Endothelial cell (in vitro differentiated cells): Measurements from ENCODE around the gene HLA-DOB. TPM values are rescaled to one million over a fixed set of nuclear protein-coding genes. Genes with fewer than 3 reads are reported as not detected.
"Not testable (repeated sequence)": the region's sequence is repeated elsewhere in the genome, so short reads cannot be mapped to it uniquely, and the experiment has no call there.

Experiments used
- DNase-seq: peaks from one replicate; pipeline ENCODE4 v3.0.0; 2021; ENCODE audit warnings: low spot score
- H3K27ac Mint-ChIP-seq: one replicate; pipeline ENCODE4 v1.8.0; 2021; ENCODE audit warnings: mixed read lengths, inconsistent platforms; ENCODE audit not compliant: unreplicated experiment
- H3K27me3 Mint-ChIP-seq: one replicate; pipeline ENCODE4 v1.8.0; 2021; ENCODE audit warnings: mild to moderate bottlenecking, moderate library complexity, mixed read lengths, inconsistent platforms; ENCODE audit not compliant: unreplicated experiment
- H3K36me3 Mint-ChIP-seq: one replicate; pipeline ENCODE4 v1.8.0; 2021; ENCODE audit warnings: mild to moderate bottlenecking, low read depth, mixed read lengths, inconsistent platforms; ENCODE audit not compliant: unreplicated experiment
- H3K4me1 Mint-ChIP-seq: one replicate; pipeline ENCODE4 v1.8.0; 2021; ENCODE audit warnings: mild to moderate bottlenecking, mixed read lengths, inconsistent platforms; ENCODE audit not compliant: unreplicated experiment
- H3K4me3 Mint-ChIP-seq: one replicate; pipeline ENCODE4 v1.8.0; 2021; ENCODE audit warnings: mild to moderate bottlenecking, mixed read lengths, inconsistent platforms; ENCODE audit not compliant: unreplicated experiment
- H3K9me3 Mint-ChIP-seq: one replicate; pipeline ENCODE4 v1.8.0; 2021; ENCODE audit warnings: mixed read lengths, inconsistent platforms; ENCODE audit not compliant: unreplicated experiment
- total RNA-seq: library from RNA; stranded (reverse); fragmentation: NEBNext Ultra II Directional; extraction: Animal tissue kit (Norgen Biotek cat#: 25700); gene quantifications from one replicate; pipeline ENCODE4 v1.2.1, GENCODE V29; 2021; ENCODE audit not compliant: unreplicated experiment
- TF ChIP-seq, protein P1 (sequence below): fragments of 200-600 bp; sonication (generic); IDR thresholded peaks from one replicate; pipeline ENCODE4 v1.5.0; 2021; ENCODE audit warnings: antibody characterized with exemption; ENCODE audit not compliant: unreplicated experiment

HLA-DOB gene
- total RNA-seq, 1 donor from 2014 or later = not detected

DNA sequence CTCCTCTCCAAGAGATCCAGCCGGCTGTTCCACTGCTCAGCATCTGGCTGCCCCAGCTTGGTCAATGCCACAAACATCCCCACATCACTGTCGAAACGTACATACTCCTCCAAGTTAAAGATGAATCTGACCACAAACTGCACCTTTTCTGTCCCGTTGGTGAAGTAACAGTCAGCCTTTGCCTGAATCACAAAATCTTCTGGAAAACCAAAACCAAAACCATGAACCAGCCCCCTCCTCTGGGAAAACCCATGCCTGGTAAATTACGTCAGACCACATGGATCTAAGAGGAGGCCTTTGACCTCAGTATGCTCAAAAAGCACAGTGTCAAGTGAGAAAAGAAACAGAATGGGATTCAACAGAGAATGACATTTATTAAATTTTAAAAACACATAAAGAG is 1.7 kb downstream of the HLA-DOB start:
- Mint-ChIP-seq H3K27me3 (peaks cover 1% of the 10 kb centered on the region), H3K36me3 (no peaks in the 10 kb centered on the region), H3K4me3 (no peak overlapping the region), H3K4me1 (no peaks in the 10 kb centered on the region), H3K27ac (peak overlapping the region; percentile 39), H3K9me3 (no peaks in the 10 kb centered on the region)
- no peak for DNase-seq
- TF ChIP-seq, protein P1, sequence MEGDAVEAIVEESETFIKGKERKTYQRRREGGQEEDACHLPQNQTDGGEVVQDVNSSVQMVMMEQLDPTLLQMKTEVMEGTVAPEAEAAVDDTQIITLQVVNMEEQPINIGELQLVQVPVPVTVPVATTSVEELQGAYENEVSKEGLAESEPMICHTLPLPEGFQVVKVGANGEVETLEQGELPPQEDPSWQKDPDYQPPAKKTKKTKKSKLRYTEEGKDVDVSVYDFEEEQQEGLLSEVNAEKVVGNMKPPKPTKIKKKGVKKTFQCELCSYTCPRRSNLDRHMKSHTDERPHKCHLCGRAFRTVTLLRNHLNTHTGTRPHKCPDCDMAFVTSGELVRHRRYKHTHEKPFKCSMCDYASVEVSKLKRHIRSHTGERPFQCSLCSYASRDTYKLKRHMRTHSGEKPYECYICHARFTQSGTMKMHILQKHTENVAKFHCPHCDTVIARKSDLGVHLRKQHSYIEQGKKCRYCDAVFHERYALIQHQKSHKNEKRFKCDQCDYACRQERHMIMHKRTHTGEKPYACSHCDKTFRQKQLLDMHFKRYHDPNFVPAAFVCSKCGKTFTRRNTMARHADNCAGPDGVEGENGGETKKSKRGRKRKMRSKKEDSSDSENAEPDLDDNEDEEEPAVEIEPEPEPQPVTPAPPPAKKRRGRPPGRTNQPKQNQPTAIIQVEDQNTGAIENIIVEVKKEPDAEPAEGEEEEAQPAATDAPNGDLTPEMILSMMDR = no peak

- peaks cover 1% of the 10 kb centered on the region for H3K27me3 Mint-ChIP-seq
- no peak for DNase-seq
- no peaks in the 10 kb centered on the region for H3K4me1 Mint-ChIP-seq
- no peaks in the 10 kb centered on the region for H3K9me3 Mint-ChIP-seq
- H3K4me3 Mint-ChIP-seq = no peak overlapping the region
- H3K36me3 Mint-ChIP-seq = no peaks in the 10 kb centered on the region
- TF ChIP-seq, protein P1 = no peak
- H3K27ac Mint-ChIP-seq = no peak overlapping the region
These were observed 2.7 kb downstream of the HLA-DOB start for GRCh38 chr6:32814145-32814544.

- Mint-ChIP-seq H3K9me3 (no peaks in the 10 kb centered on the region), H3K36me3 (no peaks in the 10 kb centered on the region), H3K4me3 (no peak overlapping the region), H3K4me1 (no peaks in the 10 kb centered on the region), H3K27me3 (no peaks in the 10 kb centered on the region), H3K27ac (no peak overlapping the region)
- DNase-seq = no peak
- TF ChIP-seq, protein P1 = no peak
These were observed 7.6 kb downstream of the HLA-DOB start for GRCh38 chr6:32809171-32809570.

DNA sequence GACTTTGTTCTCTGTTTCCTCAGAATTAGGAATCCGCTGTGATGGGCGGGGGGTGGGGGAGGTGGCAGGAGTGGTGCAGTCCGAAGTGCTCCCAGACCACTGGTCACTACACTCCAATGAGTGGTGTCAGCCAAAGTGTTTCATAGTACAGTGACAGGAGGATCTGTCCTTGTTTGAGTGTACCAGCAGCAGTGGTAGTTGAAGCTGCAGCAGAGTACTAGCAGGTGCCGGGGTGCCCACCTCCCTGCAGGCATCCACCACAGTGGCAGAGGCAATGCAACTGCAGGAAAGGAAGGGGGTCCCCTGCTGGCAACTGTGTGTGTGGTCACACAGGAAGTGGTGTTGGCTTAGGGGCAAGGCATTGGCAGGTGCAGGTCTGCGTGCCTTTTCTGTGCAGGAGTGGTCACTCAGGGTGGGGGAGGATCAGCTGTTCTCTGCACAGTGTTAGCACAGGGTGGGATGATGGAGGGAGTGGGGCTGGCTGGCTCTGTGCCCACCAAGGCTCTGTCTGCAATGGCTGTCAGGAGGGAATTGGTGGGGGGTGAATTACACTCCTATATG is 9.7 kb downstream of the HLA-DOB start:
- Mint-ChIP-seq H3K36me3 (no peaks in the 10 kb centered on the region), H3K27ac (no peak overlapping the region), H3K9me3 (no peaks in the 10 kb centered on the region), H3K4me3 (no peak overlapping the region), H3K27me3 (no peaks in the 10 kb centered on the region), H3K4me1 (no peaks in the 10 kb centered on the region)
- TF ChIP-seq, protein P1 = no peak
- no peak for DNase-seq

DNA sequence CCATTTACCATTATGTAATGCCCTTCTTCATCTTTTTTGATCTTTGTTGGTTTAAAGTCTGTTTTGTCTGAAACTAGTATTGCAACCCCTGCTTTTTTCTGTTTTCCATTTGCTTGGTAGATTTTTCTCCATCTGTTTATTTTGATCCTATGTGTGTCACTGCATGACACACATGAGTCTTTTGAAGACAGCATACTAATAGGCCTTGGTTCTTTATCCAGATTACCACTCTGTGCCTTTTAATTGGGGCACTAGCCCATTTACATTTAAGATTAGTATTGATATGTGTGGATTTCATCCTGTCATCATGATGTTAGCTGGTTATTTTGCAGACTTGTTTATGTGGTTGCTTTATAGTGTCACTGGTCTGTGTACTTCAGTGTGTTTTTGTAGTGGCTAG is 11.4 kb downstream of the HLA-DOB start:
- H3K9me3 Mint-ChIP-seq = not testable (repeated sequence)

GRCh38 chr6:32803416-32803815 is 13.4 kb downstream of the HLA-DOB start:
- DNase-seq = no peak
- no peak overlapping the region for H3K4me3 Mint-ChIP-seq
- no peaks in the 10 kb centered on the region for H3K27me3 Mint-ChIP-seq
- no peaks in the 10 kb centered on the region for H3K4me1 Mint-ChIP-seq
- no peak overlapping the region for H3K27ac Mint-ChIP-seq
- TF ChIP-seq, protein P1 = no peak
- peaks cover 6% of the 10 kb centered on the region for H3K36me3 Mint-ChIP-seq
- peaks cover 2% of the 10 kb centered on the region for H3K9me3 Mint-ChIP-seq

More for the DNA sequence above, 11.4 kb downstream of the HLA-DOB start:
- not testable (repeated sequence) for H3K4me3 Mint-ChIP-seq, H3K27me3 Mint-ChIP-seq, DNase-seq, H3K27ac Mint-ChIP-seq, H3K4me1 Mint-ChIP-seq, H3K36me3 Mint-ChIP-seq
